H7 (cell line): ENCODE results near the gene OLIG3. TPM values are rescaled to one million over a fixed set of nuclear protein-coding genes. Genes with fewer than 3 reads are reported as not detected.
A peak's percentile ranks its signal among the peaks of the same experiment; 100 is the strongest.

Source experiments
- DNase-seq: peaks from one replicate; pipeline ENCODE4 v3.0.0; 2012
- H3K27me3 ChIP-seq: 2 replicates; pipeline ENCODE4 v1.6.0; 2011; ENCODE audit warnings: mild to moderate bottlenecking, low read length; ENCODE audit not compliant: control insufficient read depth, insufficient read depth
- H3K36me3 ChIP-seq: replicated peaks from 2 replicates; pipeline ENCODE4 v1.5.1; 2011; ENCODE audit warnings: low read length; ENCODE audit not compliant: control insufficient read depth, insufficient read depth
- H3K4me3 ChIP-seq: 2 replicates; pipeline ENCODE4 v1.5.1; 2011; ENCODE audit warnings: low read depth, mild to moderate bottlenecking, control low read depth, low read length, moderate library complexity; ENCODE audit not compliant: insufficient read depth
- total RNA-seq: library from RNA; depleted of rRNA; stranded (reverse); fragments of >200 nt; shearing (Covaris generic); gene quantifications from 2 replicates; pipeline ENCODE4 v1.2.3, GENCODE V29; 2014

Gene OLIG3
- total RNA-seq, 1 experiment from 2014 or later, result 0.28 TPM

DNA sequence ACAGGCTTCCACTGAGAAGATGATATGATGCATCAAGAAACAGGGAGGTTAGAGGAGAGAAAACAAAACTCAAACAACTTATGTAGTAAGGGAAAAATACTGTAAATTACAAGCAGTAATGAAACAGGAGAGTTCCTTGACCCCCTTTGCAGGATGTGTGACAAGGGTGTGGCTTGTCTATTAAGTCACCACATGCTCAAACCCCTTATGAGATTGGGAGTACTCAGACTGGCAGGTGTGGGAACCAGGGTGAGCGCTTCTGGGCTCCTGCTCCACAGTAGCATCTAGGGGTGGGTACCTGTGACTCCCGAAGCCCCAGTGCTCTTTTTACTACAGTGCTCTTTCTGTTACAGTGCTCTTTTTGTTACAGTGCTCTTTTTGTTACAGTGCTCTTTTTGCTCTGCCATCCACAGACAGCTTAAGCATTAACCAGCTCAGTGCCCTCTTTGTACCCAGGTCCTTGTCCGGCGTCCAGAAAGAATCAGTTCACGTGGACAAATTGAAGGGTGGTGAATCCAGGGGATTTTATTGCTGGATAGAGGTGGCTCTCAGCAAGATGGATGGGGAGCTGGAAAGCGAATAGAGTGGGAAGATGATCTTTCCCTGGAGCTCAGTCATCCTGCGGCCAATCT, 28.7 kb downstream of the OLIG3 start:
- H3K36me3 ChIP-seq, result no peaks in the 10 kb centered on the region
- H3K4me3 ChIP-seq, result no peak overlapping the region
- H3K27me3 ChIP-seq, result no peaks in the 10 kb centered on the region; the same call in 1 of the 2 replicates
- DNase-seq, result no peak

DNA sequence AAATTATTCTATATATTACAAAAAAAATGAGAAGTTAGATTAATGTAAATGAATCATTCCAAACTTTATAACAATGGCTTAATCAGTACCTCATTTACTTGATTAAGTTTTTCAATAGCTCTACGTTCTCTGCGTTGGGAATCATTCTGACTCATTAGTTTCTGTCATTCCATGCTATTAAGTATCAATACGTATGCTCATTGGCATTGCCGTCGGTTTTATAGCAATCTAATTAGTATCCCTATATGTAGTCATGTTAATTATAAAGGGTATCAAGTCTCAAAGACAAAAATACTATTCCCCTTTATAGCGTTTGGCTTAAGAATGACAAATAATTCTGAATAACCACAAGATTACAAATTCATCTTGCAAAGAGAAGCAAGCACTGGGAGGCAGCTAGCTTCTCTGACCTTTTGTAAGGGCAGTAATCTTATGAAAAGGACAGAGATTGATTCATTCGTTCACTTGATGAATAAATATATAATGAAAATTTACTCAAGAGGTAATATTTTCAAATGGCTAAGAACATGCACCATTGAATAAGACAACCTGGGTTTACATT, 41.8 kb downstream of the OLIG3 start:
- Histone ChIP-seq H3K27me3 (no peaks in the 10 kb centered on the region), H3K36me3 (no peaks in the 10 kb centered on the region), H3K4me3 (no peak overlapping the region)
- DNase-seq, result no peak

DNA sequence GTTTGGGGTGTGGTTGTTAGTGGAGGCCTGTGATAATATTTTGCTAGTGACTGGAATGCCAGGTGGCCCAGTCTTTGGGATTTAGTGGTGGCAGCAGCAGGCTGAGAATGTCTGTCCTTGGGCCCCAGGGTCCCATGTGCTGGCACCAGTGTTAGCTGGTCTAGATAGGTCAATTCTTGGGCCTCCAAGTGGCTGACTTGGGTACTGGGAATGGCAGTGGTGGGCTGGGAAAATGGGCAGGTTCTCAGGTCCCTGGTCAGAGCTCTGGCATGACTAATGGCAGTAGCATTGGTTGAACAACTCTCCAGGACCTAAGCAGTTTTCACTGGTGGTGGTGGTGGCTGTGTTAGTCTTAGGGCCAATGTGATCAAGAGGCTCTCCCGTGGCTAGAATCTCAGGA, 50.3 kb downstream of the OLIG3 start:
- no peaks in the 10 kb centered on the region for H3K36me3 ChIP-seq
- H3K27me3 ChIP-seq, result no peaks in the 10 kb centered on the region
- peak; percentile 2 for DNase-seq
- H3K4me3 ChIP-seq, result no peak overlapping the region
